Raji (cell line): Measurements from ENCODE around the gene CYSTM1.

ENCODE experiments used
- POLR2A ChIP-seq: IDR thresholded peaks from 2 replicates; pipeline ENCODE4 v1.6.1; 2011; ENCODE audit warnings: low read depth, low read length, control low read depth; ENCODE audit not compliant: insufficient read depth

Gene CYSTM1

DNA sequence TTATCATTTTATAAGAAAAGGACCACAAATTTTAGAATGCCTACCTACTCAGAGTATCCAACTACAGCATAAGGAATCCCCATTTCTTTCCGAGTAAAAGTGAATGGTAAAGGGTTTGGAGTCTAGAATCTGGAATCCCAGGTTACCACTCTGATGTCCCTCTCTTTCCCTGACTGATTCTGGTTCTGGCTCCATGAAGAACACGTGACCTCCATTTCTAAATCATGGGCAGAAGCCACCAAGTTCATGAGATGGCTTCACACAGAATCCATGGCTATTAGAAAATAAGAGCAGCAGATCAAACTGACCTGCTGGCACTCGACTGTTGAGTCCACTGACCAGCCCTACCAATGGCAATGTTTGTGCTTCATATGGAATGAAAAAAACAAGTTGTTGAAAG lies 87.2 kb downstream of the CYSTM1 start:
- no peak for TF ChIP-seq POLR2A

DNA sequence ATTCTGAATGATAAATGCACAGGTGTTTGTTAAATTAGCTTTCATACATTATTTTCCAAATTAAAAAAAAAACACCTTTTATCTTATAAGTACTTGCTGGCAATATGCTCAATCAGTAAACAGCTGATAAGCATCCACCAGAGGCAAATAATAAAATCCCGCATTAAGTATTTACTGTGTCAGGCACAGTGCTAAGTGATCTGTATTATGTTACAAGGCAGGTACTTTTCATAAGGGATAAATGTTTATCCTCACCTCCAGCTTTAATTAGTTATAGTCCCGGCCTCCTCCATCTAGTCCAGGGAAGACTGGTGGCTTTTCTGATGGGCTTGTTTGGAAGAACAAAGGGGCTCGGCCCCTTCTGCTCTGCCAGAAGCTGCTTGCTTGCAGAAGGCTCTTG lies 87.9 kb downstream of the CYSTM1 start:
- no peak for TF ChIP-seq POLR2A

DNA sequence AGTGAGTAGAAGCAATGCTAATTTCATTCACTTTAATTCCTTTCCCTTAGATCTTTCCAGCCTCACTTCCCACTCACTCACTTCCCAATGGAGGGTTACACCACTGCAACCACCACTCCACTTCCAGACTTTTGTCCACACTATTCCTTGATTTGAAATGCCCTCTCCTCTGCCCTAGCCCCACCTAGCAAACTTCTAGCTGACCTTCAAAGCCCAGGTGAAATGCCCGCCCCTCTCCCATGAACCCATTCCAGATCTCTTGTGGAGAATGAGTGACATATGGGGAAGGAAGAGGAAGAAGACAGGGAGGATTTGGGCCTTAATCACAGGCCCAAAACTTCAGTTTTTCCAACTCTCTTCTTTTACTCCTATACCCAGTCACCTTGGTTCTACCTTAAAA lies 90.9 kb downstream of the CYSTM1 start:
- TF ChIP-seq POLR2A, result no peak

DNA sequence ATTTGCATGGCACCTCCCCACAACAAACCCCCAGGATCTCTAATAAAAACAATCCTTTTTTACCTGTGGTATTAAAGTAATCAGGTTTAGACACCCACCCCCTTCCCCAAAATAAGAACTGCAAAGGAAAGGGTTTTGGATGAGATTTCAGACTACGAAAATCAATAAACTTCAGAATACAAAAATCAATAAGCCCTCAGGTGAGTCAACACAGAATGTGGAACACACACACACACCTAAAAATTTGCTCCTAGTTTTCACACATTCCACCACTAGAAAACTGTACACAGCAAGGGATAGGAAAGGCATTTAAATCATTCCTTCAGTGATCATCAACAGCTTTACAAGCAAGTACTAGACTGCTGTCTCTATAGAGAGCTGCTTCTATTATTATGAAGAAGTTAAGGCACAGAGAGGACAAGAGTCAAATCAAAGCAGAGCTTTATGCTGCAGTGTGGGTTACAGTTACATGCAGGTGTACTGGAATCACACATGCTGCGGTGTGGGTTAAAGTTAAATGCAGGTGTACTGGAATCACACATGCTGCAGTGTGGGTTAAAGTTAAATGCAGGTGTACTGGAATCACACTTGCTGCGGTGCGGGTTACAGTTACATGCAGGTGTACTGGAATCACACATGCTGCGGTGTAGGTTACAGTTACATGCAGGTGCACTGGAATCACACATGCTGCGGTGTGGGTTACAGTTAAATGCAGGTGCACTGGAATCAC lies 91.6 kb downstream of the CYSTM1 start:
- no peak for TF ChIP-seq POLR2A

DNA sequence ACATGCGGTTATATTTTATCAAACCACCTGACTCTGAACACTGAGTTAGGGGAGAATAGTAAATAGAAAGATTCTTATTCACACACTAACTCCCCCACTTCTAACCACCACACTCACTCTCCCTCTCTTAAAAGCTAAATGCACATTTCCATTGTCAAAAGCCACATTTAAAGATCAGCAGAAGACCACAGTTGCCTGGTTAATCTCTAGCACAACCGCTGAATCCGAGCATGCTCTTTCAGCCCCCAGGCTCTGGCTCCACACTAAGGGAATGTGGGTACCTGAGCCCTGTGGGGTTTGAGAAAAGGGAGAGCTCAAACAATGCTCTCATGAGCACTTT lies 92.2 kb downstream of the CYSTM1 start:
- TF ChIP-seq POLR2A, result no peak

DNA sequence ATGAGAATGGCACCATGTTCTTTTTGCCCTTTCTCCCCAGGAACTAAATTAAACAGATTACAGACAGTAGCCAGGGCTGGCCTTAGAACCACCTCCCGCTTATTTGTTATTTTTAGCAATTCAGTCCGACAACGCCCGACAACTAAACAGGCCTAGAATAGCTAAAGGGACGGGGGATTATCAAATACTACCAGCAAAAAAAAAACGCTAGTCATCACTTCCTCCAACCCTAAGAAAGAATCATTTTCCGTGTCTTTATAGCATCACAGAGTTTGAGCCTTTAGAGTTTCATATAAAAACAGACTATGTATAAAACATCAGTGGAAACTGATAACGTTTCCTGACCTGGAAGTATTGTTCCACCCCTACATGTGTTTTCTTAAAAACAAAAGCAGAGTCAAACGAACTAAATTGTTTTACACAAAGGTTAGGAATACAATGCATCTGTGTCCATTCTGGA lies 92.6 kb downstream of the CYSTM1 start:
- TF ChIP-seq POLR2A, result no peak

DNA sequence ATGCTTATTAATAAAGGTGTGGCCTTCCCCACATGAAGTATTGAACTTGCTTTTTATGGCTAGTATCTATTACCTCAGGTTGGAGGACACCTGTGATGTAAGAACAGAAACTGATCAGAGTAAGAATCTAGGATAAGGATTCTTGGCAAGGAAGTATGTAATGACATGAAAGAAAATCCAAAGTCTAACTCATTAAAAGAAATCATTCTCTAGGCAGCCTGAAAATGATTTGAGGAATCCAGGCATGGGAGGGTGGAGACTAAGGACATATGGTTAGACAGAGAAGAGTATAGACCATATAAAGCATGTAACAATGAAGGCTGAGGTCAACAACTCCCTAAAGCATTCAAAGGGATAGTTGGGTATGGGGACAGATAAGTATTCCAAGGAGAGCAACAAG lies 95.0 kb downstream of the CYSTM1 start:
- TF ChIP-seq POLR2A, result no peak

DNA sequence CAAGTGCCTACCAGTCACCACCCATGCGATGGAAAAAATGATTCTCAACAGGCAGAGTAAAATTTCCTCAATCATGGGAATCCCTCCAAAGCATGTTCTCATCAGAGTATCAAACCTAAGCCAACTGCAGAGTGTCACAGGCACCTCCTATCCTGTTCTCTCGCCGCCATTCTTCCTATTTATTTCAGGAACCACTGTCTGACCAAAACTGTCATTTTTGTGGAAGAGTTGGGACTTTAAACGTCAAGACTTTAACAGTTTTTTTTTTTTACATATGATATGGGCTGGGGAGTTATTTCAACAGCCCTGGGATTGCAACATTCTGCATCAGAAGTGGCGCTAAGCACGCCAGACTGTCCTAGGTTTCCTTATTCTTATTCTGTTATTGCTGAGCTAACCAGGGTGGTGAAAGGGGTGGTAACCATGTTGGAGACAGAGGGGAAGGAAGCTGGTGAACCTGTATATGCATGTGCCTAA lies 98.5 kb downstream of the CYSTM1 start:
- no peak for TF ChIP-seq POLR2A

DNA sequence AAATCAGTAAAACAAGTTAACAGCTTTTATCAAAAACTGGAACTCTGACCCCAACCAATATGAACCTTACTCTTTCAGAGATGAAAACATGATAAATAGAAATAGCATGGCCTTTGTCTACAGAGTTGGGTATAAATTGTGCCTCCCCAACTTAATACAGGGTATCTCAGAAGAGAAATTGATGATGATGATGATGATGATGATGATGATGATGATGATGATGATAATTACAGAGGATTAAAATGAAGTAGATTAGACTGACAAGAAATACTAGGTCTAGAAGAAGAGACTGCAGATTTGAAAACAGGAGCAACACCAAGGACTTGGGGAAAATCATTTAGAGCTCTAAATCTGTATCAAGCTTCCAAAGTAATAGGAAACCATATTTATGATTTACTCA lies 100.8 kb downstream of the CYSTM1 start:
- TF ChIP-seq POLR2A, result no peak

DNA sequence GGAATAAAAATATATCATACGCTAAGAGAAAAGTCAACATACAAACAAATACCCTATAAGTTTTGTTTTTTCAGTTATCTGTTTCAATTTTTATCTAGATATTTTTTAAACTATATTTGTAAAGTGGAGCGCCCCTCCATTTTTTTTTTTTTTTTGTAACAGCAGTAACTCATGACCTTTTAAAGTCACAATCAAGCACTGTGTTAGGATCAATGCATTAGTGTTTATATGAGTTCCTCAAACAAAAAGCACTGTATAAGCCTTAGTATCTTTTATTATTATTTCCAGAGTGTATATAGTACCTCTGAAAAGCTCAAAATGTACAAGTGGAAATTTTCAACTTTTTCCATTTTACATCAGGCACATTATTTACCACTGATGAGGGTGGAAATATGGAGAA lies 107.3 kb downstream of the CYSTM1 start:
- no peak for TF ChIP-seq POLR2A

DNA sequence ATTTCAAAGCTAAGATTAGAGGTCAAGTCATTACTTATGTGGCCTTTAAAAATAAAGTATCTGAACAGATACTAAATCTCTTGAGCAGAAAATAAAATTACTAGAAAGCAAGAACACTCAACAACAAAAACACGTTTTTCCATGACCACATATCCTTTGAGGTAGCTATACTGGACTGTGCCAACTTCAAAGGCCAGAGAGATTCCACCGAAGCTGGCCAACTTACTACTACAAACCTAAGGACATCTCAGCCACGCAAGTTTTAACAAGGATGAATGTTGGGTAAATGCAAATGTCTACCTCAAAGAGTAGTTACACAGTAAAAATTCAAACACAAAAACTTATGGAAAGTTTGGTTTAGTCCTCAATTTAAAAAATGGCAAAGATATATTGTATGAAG lies 109.0 kb downstream of the CYSTM1 start:
- no peak for TF ChIP-seq POLR2A

DNA sequence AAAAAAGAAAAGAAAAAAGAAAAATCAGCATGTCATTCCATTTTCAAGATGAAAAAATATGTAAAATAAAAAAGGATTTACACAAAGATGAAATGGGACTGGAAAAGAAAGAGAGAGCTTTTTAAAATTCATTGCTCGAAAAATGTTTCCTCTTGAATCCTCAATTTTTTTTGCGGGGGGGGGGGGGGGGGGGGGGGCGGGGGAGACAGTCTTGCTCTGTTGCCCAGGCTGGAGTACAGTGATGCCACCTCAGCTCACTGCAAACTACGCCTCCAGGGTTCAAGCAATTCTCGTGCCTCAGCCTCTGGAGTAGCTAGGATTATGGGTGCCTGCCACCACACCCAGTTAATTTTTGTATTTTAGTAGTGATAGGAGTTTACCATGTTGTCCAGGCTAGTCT lies 111.4 kb downstream of the CYSTM1 start:
- TF ChIP-seq POLR2A, result no peak

DNA sequence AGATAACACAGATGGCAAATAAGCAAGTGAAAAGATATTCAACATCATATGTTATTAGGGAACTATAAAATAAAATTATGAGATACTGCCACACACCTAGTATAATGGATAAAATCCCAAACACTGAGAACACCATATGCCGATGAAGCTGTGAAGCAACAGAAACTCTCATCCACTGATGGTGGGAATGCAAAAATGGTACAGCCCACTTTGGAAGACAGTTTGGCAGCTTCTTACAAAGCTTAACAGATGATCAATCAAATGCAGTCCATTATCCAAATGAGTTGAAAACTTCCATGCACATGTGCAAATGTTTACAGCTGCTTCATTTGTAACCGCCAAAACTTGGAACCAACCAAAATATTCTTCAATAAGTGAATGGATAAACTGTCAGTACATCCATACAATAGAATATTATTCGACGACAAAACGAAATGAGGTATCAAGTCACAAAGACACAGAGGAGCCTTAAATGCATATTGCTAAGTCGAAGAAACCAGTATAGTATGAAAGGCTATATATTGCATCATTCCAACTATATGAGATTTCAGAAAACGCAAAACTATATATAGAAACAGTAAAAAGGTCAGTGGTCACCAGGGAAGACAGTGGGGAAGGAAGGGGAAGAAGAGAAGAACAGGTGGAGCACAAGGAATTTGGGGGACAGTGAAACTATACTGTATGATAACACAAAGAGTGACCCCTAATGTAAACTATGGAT lies 113.0 kb downstream of the CYSTM1 start:
- no peak for TF ChIP-seq POLR2A

DNA sequence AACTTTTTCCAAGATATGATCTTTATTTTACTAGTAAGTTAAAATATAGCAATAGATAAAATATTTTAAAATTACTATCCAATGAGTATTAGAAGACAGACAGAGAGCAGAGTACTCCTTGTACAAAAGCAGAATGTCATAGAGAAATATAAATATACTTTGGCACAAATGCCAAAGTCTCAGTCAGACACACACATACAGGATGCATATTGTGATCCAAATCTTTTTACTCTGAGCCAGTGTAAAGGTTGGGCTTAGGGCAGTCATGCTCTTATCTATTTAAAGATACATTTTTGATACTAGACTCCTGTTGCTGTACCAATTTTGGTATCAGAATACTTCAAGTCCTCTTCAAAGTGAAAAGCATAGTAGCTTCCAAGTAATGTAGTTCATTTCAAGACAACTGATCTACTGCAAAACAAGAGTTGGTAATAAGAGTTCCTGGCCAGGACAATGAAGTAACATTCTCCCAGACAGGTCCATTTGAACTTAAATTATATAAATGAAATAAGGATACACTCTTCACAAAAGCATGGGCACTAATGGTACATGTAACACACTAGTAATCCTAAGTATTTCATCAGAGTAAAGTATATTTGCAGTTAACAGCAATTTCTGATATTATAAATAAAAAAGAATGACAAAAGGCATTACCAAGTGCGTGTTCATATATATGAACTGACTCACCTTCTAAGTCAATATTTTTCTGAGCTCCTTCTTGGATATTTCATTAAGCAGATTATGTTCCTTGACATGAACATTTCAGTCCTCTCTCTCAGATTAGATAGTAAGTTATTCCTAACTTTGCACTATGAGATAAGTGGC lies 117.4 kb downstream of the CYSTM1 start:
- TF ChIP-seq POLR2A, result no peak
